ENCODE measurements around the gene C2orf49. TPM values are rescaled to one million over a fixed set of nuclear protein-coding genes. Genes with fewer than 3 reads are reported as not detected.

Gene C2orf49
- total and polyA plus RNA-seq, 2 donors (not counting 1 experiment from before 2014, with no cell fraction given): 7.5 to 29.3 TPM

GRCh38 chr2:105371810-105372209, 34.5 kb downstream of the C2orf49 start:
- WGBS (ENCODE audit: insufficient coverage): 76% methylated on average over 4 of the region's 4 CpGs
- no peak overlapping the region for H2AFZ ChIP-seq (ENCODE audit: insufficient read depth, low read depth, low read length, poor library complexity, severe bottlenecking)
- H3K4me3 ChIP-seq (ENCODE audit: control extremely low read depth in 1 of 5, extremely low read depth in 1 of 5, insufficient read depth in 1 of 5, low read depth in 2 of 5, low read length in 4 of 5): no peak overlapping the region
- H4K20me1 ChIP-seq (ENCODE audit: control insufficient read depth, insufficient read depth, low read length, poor library complexity, severe bottlenecking): no peaks in the 10 kb centered on the region
- TF ChIP-seq CTCF (IDR thresholded peaks at IDR 0.05) (no peak), EZH2 (IDR thresholded peaks at IDR 0.05; ENCODE audit: borderline replicate concordance, insufficient read depth, low read depth, low read length, poor library complexity, severe bottlenecking) (no peak)
- Mint-ChIP-seq H3K4me1 (peaks cover 4% of the 10 kb centered on the region), H3K4me3 (no peak overlapping the region), H3K9me3 (ENCODE audit: insufficient read depth) (no peaks in the 10 kb centered on the region), H3K27me3 (no peaks in the 10 kb centered on the region), H3K27ac (no peak overlapping the region)
- H3K9me3 ChIP-seq (ENCODE audit: control extremely low read depth in 1 of 3, control insufficient read depth in 2 of 3, insufficient read depth in 1 of 3, low read length in 2 of 3): no peaks in the 10 kb centered on the region
- H3K79me2 ChIP-seq (ENCODE audit: control insufficient read depth, insufficient read depth, low read length): no peaks in the 10 kb centered on the region
- ATAC-seq (ENCODE audit: low read depth) (no peak), DNase-seq (no peak)
- CTCF ChIA-PET: interaction anchor here (0.9 to 1.2 kb wide), 2 partner anchors 9 to 175 kb away, joined by 3 read pairs; no protein-coding TSS in a partner anchor
- H3K4me2 ChIP-seq (replicated peaks; ENCODE audit: low read depth, low read length, poor library complexity, severe bottlenecking): no peak overlapping the region
- H3K36me3 ChIP-seq (replicated peaks in 1 of 2; ENCODE audit: control extremely low read depth in 1 of 2, control insufficient read depth in 1 of 2, extremely low read depth in 1 of 2, insufficient read depth in 2 of 2, low read length in 1 of 2): no peaks in the 10 kb centered on the region
- no peak overlapping the region for H3K27ac ChIP-seq (ENCODE audit: low read length in 2 of 2)
- H3K27me3 ChIP-seq (replicated peaks in 1 of 4; ENCODE audit: control extremely low read depth in 1 of 4, control insufficient read depth in 3 of 4, insufficient read depth in 4 of 4, low read length in 3 of 4): no peaks in the 10 kb centered on the region
- POLR2A ChIA-PET: no interaction called here
- intact Hi-C loops (cut with micrococcal nuclease): no loop called here
- no peak overlapping the region for H3K9ac ChIP-seq (ENCODE audit: low read length)
- peaks cover 0 to 3% of the 10 kb centered on the region in 2 donors for H3K4me1 ChIP-seq (ENCODE audit: control insufficient read depth in 2 of 2, insufficient read depth in 2 of 2, low read length in 2 of 2)

DNA sequence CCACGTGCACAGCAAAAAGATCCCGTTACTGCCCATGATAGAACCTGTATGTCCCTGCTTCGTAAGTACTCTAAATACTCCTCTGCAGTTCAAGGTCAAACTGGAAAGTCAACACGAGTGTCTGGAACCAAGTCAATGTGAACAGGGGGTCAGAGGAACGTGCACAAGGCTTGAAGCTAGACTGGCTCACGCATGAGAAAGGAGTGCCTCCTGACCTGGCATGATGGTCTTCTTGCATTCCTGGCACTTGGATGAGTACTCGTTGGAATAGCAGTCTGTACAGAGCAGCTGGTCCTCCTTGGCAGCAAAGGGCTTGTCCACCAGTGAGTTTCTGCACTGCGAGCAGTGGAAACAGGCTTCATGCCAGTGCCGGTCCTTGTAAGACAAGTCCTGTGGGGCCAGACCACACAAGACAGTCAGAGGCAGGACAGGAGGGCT, 36.0 kb downstream of the C2orf49 start:
- Mint-ChIP-seq H3K27ac (no peak overlapping the region), H3K27me3 (no peaks in the 10 kb centered on the region), H3K9me3 (ENCODE audit: insufficient read depth) (no peaks in the 10 kb centered on the region), H3K4me1 (peaks cover 4% of the 10 kb centered on the region), H3K4me3 (no peak overlapping the region)
- no peaks in the 10 kb centered on the region for H3K36me3 ChIP-seq (replicated peaks in 1 of 2; ENCODE audit: control extremely low read depth in 1 of 2, control insufficient read depth in 1 of 2, extremely low read depth in 1 of 2, insufficient read depth in 2 of 2, low read length in 1 of 2)
- DNase-seq (no peak), ATAC-seq (ENCODE audit: low read depth) (no peak)
- intact Hi-C loops (cut with micrococcal nuclease): no loop called here
- POLR2A ChIA-PET: no interaction called here
- WGBS (ENCODE audit: insufficient coverage): 92% methylated on average over 9 of the region's 9 CpGs
- no peak overlapping the region for H3K27ac ChIP-seq (ENCODE audit: low read length in 2 of 2)
- CTCF ChIA-PET: no interaction called here
- H3K4me2 ChIP-seq (replicated peaks; ENCODE audit: low read depth, low read length, poor library complexity, severe bottlenecking): no peak overlapping the region
- no peaks in the 10 kb centered on the region for H4K20me1 ChIP-seq (ENCODE audit: control insufficient read depth, insufficient read depth, low read length, poor library complexity, severe bottlenecking)
- no peaks in the 10 kb centered on the region for H3K79me2 ChIP-seq (ENCODE audit: control insufficient read depth, insufficient read depth, low read length)
- peaks cover 0 to 3% of the 10 kb centered on the region in 2 donors for H3K4me1 ChIP-seq (ENCODE audit: control insufficient read depth in 2 of 2, insufficient read depth in 2 of 2, low read length in 2 of 2)
- no peak for TF ChIP-seq EZH2 (IDR thresholded peaks at IDR 0.05; ENCODE audit: borderline replicate concordance, insufficient read depth, low read depth, low read length, poor library complexity, severe bottlenecking)
- TF ChIP-seq CTCF (IDR thresholded peaks at IDR 0.05): no peak
- no peaks in the 10 kb centered on the region for H3K27me3 ChIP-seq (replicated peaks in 1 of 4; ENCODE audit: control extremely low read depth in 1 of 4, control insufficient read depth in 3 of 4, insufficient read depth in 4 of 4, low read length in 3 of 4)
- H3K9ac ChIP-seq (ENCODE audit: low read length): no peak overlapping the region
- H3K9me3 ChIP-seq (ENCODE audit: control extremely low read depth in 1 of 3, control insufficient read depth in 2 of 3, insufficient read depth in 1 of 3, low read length in 2 of 3): no peaks in the 10 kb centered on the region
- no peak overlapping the region for H2AFZ ChIP-seq (ENCODE audit: insufficient read depth, low read depth, low read length, poor library complexity, severe bottlenecking)
- H3K4me3 ChIP-seq (ENCODE audit: control extremely low read depth in 1 of 5, extremely low read depth in 1 of 5, insufficient read depth in 1 of 5, low read depth in 2 of 5, low read length in 4 of 5): no peak overlapping the region

All from B cell (primary cell).